Endometrial microvascular endothelial cells (primary cell): ENCODE measurements around the gene DHRS1. TPM values are rescaled to one million over a fixed set of nuclear protein-coding genes. Genes with fewer than 3 reads are reported as not detected.
"Not testable (repeated sequence)": the region's sequence is repeated elsewhere in the genome, so short reads cannot be mapped to it uniquely, and the experiment has no call there.

ENCODE experiments used
- in situ Hi-C: cut with HindIII; loops from 2 replicates; pipeline ENCODE4 v1.10.0; 2017; ENCODE audit warnings: low sequenced_read_pairs, low pct_unique_long_range_greater_than_20kb; ENCODE audit errors: inconsistent ontology term
- total RNA-seq: library from RNA; depleted of rRNA; stranded (reverse); fragments of >200 nt; gene quantifications from one replicate; pipeline ENCODE4 v1.2.3, GENCODE V29; 2015; ENCODE audit errors: inconsistent ontology term

Gene DHRS1
- total RNA-seq, 1 donor from 2014 or later, result 23.2 TPM

- in situ Hi-C loops, result no loop called here
Measured at GRCh38 chr14:24329736-24330135, 30.2 kb upstream of the DHRS1 start.

GRCh38 chr14:24329073-24329663, 29.6 kb upstream of the DHRS1 start:
- in situ Hi-C loops, result no loop called here

- in situ Hi-C loops, result not testable (repeated sequence)
Measured at GRCh38 chr14:24327914-24328313, 28.3 kb upstream of the DHRS1 start.

GRCh38 chr14:24327303-24327702, 27.7 kb upstream of the DHRS1 start:
- in situ Hi-C loops, result no loop called here

- in situ Hi-C loops, result no loop called here
Measured at GRCh38 chr14:24325963-24326362, 26.4 kb upstream of the DHRS1 start.

- in situ Hi-C loops, result no loop called here
Measured at GRCh38 chr14:24325041-24325530, 25.5 kb upstream of the DHRS1 start.

- in situ Hi-C loops, result no loop called here
Measured at GRCh38 chr14:24324024-24324423, 24.4 kb upstream of the DHRS1 start.

- in situ Hi-C loops, result no loop called here
Measured at GRCh38 chr14:24323341-24323740, 23.8 kb upstream of the DHRS1 start.

- in situ Hi-C loops, result no loop called here
Measured at GRCh38 chr14:24322672-24323071, 23.1 kb upstream of the DHRS1 start.

GRCh38 chr14:24321212-24321975, 21.8 kb upstream of the DHRS1 start:
- in situ Hi-C loops, result no loop called here

- in situ Hi-C loops, result no loop called here
Measured at GRCh38 chr14:24317141-24317928, 17.8 kb upstream of the DHRS1 start.

- in situ Hi-C loops, result no loop called here
Measured at GRCh38 chr14:24316597-24316950, 17.0 kb upstream of the DHRS1 start.

GRCh38 chr14:24315807-24316596, 16.4 kb upstream of the DHRS1 start:
- in situ Hi-C loops, result no loop called here

GRCh38 chr14:24315243-24315806, 15.7 kb upstream of the DHRS1 start:
- in situ Hi-C loops, result no loop called here

- in situ Hi-C loops, result no loop called here
Measured at GRCh38 chr14:24314377-24315193, 15.0 kb upstream of the DHRS1 start.

- in situ Hi-C loops, result no loop called here
Measured at GRCh38 chr14:24313913-24314312, 14.3 kb upstream of the DHRS1 start.

- in situ Hi-C loops, result no loop called here
Measured at GRCh38 chr14:24312736-24313507, 13.3 kb upstream of the DHRS1 start.
